Measurements from ENCODE around the gene CDPF1. TPM values are rescaled to one million over a fixed set of nuclear protein-coding genes. Genes with fewer than 3 reads are reported as not detected.

CDPF1 gene
- polyA plus RNA-seq, 2 of the 4 experiments (the other 2 are of a cell fraction), result 8.9 to 9.6 TPM

- TF ChIP-seq, protein P1, sequence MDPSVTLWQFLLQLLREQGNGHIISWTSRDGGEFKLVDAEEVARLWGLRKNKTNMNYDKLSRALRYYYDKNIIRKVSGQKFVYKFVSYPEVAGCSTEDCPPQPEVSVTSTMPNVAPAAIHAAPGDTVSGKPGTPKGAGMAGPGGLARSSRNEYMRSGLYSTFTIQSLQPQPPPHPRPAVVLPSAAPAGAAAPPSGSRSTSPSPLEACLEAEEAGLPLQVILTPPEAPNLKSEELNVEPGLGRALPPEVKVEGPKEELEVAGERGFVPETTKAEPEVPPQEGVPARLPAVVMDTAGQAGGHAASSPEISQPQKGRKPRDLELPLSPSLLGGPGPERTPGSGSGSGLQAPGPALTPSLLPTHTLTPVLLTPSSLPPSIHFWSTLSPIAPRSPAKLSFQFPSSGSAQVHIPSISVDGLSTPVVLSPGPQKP (IDR thresholded peaks at IDR 0.05; ENCODE audit: low read depth, low read length), result no peak
- TF ChIP-seq HOXA7 (CRISPR knock-in tag; IDR thresholded peaks at IDR 0.05), result no peak
- TF ChIP-seq JUNB (IDR thresholded peaks at IDR 0.05), result no peak
- TF ChIP-seq, protein P2, sequence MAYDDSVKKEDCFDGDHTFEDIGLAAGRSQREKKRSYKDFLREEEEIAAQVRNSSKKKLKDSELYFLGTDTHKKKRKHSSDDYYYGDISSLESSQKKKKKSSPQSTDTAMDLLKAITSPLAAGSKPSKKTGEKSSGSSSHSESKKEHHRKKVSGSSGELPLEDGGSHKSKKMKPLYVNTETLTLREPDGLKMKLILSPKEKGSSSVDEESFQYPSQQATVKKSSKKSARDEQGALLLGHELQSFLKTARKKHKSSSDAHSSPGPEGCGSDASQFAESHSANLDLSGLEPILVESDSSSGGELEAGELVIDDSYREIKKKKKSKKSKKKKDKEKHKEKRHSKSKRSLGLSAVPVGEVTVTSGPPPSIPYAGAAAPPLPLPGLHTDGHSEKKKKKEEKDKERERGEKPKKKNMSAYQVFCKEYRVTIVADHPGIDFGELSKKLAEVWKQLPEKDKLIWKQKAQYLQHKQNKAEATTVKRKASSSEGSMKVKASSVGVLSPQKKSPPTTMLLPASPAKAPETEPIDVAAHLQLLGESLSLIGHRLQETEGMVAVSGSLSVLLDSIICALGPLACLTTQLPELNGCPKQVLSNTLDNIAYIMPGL (CRISPR knock-in tag; IDR thresholded peaks at IDR 0.05; ENCODE audit: borderline replicate concordance), result no peak
- TF ChIP-seq MYC (IDR thresholded peaks at IDR 0.05; ENCODE audit: borderline replicate concordance, low read length), result no peak
- no peak for TF ChIP-seq CHD4 (IDR thresholded peaks at IDR 0.05; ENCODE audit: borderline replicate concordance)
- no peak for TF ChIP-seq ZNF302 (CRISPR knock-in tag; IDR thresholded peaks at IDR 0.05)
Observed at GRCh38 chr22:46293577-46294260, 43.6 kb upstream of the CDPF1 start (continued).

GRCh38 chr22:46292732-46293131 lies 42.6 kb upstream of the CDPF1 start:
- Histone ChIP-seq H3K4me1 (peaks cover 9% of the 10 kb centered on the region; the same call in 2 of the 3 replicates), H3K27ac (no peak overlapping the region), H3K9me3 (no peaks in the 10 kb centered on the region), H3K4me2 (no peak overlapping the region), H3K4me3 (no peak overlapping the region)
- POLR2A ChIA-PET, result no interaction called here
- no peak for ATAC-seq
- 92% methylated on average over 9 of the region's 14 CpGs for WGBS (ENCODE audit: missing lambda C conversion rate)
- DNase-seq (ENCODE audit: low read depth in 1 of 2, low spot score in 1 of 2), result no peak
- TF ChIP-seq RAD21 (conservative IDR thresholded peaks at IDR 0.05 in 1 of 2, IDR thresholded peaks at IDR 0.05 in 1 of 2) (no peak), NPAS2 (CRISPR knock-in tag; IDR thresholded peaks at IDR 0.05; ENCODE audit: borderline replicate concordance) (no peak), HEYL (CRISPR knock-in tag; IDR thresholded peaks at IDR 0.05) (no peak), BHLHE40 (IDR thresholded peaks at IDR 0.05; ENCODE audit: low read depth, low read length) (no peak), KDM5A (IDR thresholded peaks at IDR 0.05) (no peak), TP53 (CRISPR knock-in tag; IDR thresholded peaks at IDR 0.05) (no peak), FOSB (CRISPR knock-in tag; IDR thresholded peaks at IDR 0.05) (no peak), ZFP36 (IDR thresholded peaks at IDR 0.05; ENCODE audit: borderline replicate concordance, partially characterized antibody) (no peak), HOXA7 (CRISPR knock-in tag; IDR thresholded peaks at IDR 0.05) (no peak), POLR2AphosphoS2 (conservative IDR thresholded peaks at IDR 0.05; ENCODE audit: low read length) (no peak), ZNF302 (CRISPR knock-in tag; IDR thresholded peaks at IDR 0.05) (no peak), RCOR1 (IDR thresholded peaks at IDR 0.05; ENCODE audit: low read depth, low read length) (no peak), NFE2L2 (conservative IDR thresholded peaks at IDR 0.05; ENCODE audit: low read length) (no peak), RFX5 (IDR thresholded peaks at IDR 0.05) (no peak), KDM1A (IDR thresholded peaks at IDR 0.05; ENCODE audit: low read depth) (no peak), HES2 (IDR thresholded peaks at IDR 0.05) (no peak)
- TF ChIP-seq, protein P1 (IDR thresholded peaks at IDR 0.05; ENCODE audit: low read depth, low read length), result no peak
- no peak for FAIRE-seq
- CTCF ChIA-PET, result no interaction called here
